NCI-H2196 (cell line): ENCODE results near the gene RPA1.

Experiments
- DNase-seq: peaks from one replicate; lab custom pipeline; 2025; ENCODE audit not compliant: unreplicated experiment; lab: John Stamatoyannopoulos, UW

The RPA1 gene

DNA sequence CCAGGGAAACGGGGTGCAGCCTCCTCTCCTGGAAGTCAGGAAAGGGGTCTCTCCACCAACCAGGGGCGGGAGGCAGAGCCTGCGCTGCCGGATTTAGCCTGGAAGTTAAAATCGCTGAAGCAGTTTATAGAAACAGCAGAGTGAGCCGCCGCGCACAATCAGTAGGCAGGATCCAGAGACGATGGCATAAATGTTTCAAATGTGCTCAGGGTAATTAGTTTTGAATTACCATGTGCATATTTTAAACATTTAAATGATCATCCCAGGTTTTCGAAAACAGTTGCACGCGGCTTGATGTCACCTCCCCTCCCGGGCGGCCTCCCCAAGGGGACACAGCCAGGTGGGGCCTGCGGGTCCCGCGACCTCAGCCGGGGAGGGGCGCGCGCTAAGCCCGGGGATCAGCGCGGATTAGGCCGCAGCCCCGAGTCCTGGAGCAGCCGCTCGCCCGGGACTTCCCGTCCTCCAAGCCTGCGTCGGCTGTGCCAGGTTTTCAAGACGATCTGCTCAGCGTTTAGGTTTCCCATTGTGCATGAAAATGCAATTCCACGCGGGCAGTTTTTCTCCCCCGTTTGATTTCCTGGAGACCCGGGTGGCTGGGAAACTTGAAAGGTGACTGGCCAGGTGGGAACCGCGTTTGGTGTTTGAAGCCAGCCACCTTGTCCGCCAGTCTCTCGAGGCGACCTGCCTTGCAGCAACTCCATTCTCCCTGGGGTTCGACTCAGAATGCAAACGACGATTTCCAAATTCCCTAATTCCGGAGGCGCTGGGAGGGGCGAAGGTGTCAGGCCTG lies 78.3 kb downstream of the RPA1 start:
- DNase-seq: no peak

DNA sequence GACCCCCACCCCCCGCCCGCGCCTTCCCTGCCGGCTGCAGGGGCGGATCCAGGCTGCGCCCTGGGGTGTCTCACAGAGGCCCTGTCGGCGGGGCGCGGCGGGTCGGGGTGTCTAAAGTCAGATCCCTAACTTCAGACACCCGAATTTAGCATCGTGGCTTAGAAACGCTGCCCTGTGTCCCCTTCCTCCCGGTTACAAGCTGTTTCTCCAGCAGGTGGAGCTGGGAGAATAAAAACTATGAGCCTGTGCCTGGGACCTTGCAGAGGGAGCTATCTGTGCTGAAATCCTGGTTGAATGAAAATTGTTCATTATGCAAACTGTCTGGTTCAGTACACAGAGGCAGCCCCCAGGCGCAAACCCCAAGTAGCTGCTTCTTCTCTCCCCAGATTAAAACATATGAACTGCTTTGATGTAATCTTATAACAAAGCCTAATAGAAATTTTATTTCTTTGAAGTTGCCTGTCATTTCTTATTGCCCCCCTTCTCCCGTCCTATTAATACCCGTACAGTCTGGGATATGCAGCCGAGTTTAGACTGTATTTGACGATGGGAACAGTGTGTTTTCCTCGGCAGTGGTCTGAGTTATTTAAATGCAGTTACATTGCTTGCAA lies 79.0 kb downstream of the RPA1 start:
- DNase-seq: peak; percentile 49

DNA sequence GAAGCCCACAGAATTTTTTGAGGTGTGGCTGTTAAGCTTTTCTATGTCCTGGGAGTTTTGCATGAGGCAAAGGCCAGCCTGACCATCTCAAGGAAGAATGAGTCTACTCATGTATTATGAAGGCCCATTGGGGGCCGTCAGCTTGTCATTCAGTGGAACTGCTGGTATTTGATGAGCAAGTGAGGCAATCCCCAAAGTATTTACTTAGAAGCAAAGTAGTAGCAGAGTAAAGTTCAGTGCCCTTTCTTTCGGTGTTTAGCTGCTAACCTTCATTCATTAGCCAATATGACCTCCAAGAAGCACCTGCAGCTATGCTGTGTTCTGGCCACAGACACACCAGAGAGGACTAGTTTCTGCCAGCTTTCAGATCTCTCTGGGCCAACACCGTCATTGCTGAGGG lies 80.2 kb downstream of the RPA1 start:
- no peak for DNase-seq

DNA sequence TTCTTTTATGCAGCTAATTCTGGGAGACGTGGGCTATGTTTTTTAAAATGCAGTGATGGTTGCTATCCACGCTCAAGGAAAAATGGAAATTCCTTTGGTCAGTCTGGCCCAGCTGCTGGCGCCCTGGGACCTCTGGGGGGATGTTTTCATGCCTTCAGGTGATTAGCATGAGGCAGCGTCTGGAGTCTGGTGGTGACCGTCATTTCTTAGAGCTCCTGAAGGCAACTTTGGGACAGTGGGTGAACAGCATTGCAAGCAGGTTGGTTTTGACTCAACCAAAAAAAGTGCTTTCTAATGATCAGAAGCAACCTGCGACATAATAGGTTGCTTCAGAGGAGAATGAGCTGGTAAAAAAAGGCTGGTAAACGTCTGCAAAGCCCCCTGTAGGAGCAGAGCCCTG lies 82.3 kb downstream of the RPA1 start:
- DNase-seq: no peak

DNA sequence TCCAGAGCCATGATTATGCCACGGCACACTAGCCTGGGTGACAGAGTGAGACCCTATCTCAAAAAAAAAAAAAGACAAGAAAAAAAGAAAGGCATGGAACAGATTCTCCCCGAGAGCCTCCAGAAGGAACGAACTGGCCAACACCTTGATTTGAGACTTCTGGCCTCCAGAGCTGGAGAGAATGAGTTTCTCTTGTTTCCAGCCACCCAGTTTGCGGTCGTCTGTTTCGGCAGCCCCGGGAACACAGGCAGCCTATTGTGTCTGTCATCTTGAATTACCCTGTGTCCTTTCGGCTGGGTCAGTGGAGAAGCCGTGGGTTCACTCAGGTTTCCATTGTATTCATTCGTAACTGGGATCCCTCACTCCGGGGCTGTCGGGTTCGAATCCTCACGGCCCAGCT lies 83.9 kb downstream of the RPA1 start:
- no peak for DNase-seq

DNA sequence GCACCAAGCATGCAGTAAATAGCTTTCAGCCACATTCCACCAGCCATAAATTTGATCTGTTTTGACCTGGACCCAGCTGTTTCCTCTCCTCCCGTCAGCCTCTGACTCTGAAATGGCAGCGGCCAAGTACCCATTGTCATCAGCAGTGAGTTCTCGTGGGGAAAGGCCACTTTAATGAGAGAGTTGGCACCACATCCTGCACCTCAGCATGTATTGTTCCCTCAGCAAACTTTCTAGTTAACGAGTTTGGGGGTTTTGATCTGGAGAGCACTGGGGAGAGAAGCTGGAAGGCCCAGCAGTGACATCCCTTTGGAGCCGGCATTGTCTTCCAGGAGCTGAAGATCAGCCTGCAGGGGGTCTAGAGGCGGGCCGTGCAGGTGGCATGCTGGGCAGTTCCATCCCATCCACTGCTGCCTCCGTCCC lies 84.9 kb downstream of the RPA1 start:
- no peak for DNase-seq

DNA sequence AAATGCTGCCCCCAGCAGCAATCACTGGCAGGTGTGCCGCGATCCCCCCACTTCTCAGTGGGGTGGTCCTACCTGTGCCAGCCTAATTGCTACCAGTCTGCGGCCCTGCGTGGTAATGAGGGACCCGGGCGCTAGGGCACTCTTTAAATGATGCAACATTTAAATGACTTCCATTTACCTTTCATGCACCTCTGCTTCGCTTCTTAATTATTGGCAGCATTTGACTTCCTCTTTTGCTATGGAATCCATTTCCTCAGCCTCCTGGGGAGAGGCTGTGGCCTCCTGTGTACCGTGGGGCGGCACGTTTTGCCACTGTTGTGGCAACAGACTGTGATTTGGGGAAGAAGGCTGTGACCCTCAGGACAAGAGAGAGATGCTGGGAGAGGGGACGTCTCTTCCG lies 86.1 kb downstream of the RPA1 start:
- no peak for DNase-seq

DNA sequence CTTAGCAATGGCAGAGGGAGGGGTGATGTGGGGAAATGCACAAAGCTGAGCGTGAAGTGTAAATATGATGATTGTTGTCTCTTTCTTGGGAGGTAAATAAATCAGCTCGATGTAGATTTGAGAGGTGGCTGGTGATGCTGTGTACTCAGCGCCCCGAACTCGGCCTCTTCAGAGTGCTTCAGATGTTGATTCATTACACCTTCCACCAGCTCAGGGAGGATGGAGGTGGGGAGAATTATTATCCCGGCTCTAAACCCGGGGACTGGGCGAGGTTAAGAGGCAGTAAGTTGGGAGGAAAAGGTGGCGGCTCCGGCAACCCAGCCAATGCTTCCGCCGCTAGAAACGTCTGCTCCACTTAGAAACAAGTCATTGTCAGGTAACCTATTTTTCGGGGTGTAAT lies 86.5 kb downstream of the RPA1 start:
- no peak for DNase-seq

DNA sequence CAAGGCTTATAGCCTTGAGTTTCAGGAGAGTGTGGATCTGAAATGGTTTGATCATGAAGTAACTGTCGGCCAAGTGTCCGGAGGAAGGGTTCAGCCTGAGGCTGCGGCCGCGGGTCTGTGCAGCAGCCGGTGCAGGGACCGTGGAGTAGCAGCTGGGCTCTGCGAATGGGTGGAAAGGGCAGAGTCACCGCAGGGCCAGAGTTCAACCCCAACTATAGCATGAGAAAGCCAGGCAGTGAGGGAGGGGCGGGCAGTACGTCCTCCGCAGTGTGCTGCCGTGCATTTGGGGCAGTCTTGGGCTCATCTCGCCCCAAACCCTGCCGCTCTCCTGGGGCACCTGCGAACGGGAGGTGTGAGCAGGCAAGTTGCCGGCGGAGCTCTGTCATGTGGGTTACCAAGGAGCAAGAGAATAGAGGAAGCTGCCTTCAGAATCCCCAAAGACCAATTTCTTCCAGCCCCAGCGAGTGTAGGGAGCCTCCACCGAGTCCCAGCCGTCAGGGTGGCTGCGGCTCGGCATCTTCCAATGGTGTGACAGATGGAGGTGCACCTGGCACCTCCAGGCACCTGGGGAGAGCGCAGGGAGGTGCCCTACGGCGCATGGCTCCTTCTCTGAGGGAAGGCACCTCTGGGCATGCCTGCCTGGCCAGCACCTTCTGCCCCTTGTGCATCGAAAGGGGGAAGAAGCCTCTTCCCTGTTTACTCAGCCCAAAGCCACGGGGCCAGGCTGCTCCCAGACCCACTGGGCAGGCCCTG lies 87.3 kb downstream of the RPA1 start:
- no peak for DNase-seq

DNA sequence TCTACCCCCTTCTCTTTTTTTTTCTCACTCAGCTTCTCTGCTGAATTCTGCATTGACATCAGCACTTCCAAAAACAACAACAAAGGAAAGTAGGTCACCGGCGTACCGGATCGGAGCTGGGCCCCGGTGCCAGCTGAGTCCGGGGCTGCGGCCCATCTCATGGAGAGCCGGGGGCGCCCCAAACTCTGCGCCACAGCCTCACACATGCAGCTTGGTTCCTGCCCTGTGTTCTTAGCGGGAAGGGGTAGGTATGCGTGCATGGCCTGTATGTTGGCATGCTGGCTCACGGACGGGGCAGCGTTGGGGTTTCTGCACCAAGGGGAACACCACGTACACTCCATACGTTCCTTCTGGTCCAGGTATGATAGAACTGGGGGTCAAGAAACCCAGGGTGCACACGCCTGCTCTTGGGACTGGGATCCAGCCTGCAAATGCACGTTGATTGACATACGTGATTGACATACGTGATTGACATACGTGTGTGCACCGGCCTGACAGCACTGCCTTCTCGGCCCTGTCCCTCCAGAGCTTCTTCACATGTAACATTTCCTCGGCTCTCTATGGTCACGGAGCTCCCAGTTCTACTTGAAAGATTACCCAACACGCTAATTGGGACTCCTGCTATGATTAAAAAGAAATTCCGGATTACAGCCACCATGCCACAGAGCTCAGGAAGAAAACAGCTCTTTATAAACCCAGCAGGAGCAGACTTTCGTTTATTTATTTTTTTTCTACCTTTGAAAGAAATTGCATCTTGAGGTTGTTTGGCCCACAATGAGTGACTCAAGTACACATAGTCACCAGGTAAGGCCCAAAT lies 88.7 kb downstream of the RPA1 start:
- DNase-seq: no peak

DNA sequence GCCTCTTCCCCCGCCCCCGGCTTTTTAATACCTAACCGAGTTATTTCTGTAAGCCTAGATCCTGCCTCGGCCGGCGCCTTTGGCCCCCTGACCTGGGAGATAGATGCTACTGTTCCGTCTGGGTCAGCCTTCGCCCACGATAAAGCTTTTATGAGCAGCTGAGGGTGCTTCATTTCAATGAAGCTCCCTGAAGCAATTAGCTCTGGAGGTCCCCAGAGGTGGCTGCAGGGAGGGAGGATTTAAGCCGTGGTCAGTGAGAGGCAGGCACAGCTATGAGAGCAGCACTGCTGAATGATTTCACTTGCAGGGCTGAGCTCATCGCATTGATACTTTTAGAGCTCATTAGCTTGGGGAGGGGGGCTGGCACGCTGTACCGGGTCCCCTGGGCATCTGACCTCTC lies 89.4 kb downstream of the RPA1 start:
- DNase-seq: no peak

DNA sequence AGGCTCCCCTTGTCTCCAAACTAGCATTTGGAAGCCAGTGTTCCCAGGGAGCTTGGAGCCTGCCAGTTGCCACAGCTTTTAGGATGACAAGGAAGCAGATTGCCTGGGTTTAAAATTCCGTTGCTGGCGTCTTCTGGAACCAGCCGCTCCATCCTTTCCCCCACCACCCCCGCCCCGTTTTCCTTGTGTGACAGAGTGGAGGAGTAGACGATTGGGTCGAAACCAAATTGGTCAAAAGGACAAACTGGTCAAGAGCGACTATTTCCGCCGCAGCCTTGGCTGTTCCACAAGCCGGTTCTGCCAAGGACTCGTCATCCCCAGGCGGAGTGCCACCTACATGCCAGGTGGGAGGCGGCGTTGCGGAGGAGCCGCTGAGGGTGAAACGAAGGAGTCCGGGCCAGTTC lies 91.1 kb downstream of the RPA1 start:
- DNase-seq: no peak

DNA sequence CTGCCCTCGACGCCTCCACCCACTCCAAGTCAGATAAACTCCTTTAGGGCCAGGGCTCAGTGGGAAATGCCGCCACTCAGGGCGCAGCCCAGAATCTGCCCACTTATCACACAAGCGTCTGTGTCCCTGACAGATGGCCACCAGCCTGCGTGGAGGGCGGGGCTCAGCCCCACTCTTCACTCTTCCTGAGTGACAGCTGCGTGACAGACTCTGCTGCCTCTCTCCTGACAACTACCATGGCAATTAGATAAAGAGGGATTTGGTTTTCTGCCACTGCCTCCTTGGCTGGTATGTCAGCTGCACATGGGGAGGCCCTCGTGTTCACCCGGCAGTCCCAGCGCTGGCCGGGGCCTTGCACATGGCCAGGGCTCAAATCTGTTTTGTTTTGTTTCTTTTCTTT lies 99.2 kb downstream of the RPA1 start:
- no peak for DNase-seq

DNA sequence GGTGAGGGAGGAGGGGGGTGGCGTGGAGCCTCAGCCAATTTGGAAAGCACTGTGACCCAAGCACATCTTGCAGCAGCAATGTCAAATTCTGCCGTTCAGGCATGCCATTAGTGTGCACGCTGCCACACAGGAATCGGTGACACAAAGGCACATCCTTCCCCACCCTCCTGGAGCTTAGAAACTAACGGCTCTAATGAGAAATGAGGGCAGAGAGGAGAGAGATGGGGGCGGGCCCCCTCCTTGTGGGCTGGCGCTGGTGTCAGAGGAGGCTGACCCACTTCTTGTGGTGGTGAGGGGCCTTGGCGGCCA lies 100.5 kb downstream of the RPA1 start:
- no peak for DNase-seq

DNA sequence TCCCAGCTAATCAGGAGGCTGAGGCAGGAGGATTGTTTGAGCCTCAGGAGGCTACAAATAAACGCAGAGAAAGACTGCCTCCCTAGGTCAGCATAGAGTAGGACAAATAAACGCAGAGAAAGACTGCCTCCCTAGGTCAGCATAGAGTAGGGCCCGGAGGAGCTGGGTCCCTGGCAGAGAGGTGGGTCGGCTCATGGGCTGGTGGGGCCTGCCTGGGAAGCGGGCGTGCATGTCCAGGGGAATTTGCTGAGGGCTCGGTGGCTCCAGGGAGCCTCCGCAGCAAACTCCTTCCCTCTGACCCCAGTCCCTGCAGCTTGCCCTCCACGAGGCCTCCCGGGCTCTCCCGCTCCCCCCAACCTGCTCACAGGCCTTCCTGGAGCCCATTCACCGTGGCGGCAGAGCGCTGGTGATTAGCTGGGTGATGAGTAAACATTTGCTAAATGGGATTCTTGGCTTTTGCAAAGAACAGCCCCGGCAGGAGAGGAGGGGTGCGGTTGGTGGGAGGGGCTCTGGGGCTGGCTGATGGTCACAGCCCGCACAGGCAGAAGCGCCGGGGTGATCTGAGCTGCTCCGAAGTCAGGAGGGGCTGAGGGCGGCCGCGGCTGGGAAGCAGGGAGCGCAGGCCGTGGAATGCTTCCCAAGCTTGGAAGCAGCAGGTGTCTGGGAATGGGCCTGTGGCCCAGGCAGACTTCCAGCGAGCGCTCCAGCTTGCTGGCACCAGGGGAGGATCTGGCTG lies 102.2 kb downstream of the RPA1 start:
- peak; percentile 34 for DNase-seq

DNA sequence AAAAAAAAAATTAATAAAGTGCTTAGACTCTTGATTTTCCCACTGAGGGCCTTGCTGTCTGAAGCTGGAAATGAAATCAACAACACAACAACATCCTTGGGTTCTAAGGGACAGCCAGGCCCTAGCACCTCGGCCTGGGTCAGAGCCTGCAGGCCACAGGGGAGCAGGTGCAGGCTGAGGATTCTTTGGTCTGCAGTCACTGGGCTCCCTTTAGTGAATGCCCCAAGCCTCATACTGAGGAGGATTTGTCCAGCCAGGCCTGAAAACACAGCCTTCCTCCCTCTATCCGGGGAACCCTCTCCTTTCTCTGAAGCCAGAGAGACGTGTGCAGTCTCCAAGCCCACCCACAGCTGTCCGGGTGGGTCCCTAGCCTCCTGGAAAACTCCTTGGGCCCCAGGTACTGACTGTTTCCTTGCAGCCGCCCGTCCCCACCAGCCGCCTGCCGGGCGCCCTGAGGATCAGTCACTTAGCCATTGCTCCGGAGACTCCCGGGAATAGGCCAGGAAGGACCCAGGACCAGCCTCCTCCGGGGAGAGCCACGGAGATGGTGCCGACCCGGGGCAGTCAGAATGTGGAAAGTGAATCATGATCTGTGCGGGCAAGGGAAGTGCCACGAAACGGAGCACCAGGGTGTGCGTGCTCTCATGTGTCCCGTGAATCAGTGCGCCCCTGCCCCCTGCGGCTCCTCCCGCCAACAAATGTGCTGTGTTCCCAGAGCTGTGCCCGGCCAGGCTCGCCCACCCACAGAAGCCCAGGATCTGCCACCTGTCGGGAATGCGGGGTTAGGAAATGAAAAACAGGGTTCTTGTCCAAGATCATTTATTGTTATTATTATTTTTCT lies 104.3 kb downstream of the RPA1 start:
- no peak for DNase-seq

DNA sequence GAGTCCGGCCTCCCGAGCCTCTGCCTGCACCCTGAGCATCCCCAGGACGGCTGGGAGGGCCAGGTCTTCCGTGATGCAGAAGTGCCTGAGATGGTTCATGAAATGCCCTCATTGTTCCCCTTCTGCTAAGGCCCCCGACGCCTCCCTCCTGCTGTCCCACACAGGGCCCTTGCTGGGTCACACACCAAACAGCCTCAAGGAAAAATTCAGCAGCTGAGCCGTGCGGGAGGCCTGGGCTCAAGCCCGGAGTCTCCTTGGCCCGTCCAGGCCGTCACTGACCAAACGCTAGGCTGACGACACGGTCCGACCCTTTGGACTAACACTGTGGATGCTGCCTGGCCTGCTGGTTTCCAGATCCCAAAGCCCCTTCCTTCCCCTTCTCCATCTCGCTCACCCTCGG lies 105.1 kb downstream of the RPA1 start:
- DNase-seq: no peak

DNA sequence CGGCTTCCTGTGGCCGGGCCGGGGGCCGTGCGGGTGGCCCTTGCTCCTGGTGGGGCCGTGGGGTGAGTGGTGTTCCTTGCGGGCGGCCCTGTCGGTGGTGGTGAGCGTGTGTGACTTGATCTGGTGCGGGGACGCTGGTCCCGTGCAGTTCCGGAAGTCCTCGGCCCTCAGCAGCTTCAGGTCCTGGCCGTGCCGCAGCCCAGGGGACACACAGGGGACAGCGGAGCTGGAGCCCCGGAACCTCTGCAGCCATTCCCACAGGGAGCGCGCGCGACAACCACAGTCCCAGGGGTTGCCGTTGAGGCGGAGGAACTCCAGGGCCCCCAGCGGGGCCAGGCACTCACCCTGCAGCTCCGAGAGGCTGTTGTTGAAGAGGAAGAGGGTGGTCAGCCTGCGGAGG lies 107.0 kb downstream of the RPA1 start:
- DNase-seq: no peak

DNA sequence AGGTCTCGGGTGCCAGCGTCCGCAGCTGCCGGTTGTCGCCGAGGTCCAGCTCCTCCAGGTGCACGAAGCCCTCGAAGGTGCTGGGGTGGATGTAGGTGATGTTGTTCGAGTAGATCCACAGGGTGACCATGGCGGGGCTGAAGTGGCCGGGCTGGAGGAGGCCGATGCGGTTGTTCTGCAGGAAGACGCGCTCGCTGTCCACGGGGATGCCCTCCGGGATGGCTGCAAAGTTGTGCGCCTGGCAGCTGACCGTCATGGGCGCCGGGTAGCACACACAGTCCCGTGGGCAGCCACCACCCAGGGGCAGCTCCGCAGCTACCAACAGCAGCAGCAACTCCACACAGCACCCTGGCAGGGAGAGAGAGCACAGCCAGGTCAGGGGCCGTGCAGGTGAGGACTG lies 107.7 kb downstream of the RPA1 start:
- no peak for DNase-seq
